HG02763 (cell line): ENCODE data around the gene FCRLA.

Source experiments
- ATAC-seq: cut with Tn5 transposase; IDR thresholded peaks from one replicate; pipeline ENCODE4 v1.9.1; 2021; ENCODE audit warnings: mild to moderate bottlenecking, moderate library complexity; ENCODE audit not compliant: unreplicated experiment

Gene FCRLA

DNA sequence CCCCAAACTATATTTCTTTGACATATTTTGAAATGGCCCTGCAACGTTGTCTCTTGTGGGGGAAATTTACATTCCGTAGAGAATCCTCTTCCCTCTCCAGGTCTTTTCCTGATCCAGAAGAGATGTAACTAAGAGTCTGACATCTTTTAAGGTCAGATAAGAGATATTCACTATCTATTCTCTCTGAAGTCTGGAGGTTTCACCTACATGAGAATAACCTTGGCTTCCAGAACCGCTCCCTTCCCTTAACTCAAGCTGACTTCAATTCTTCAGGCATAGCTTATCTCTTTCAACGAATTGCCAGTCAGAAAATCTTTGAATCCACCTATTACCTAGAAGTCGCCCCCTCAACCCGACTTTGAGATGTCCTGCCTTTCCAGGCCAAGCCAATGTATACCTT, 24.2 kb downstream of the FCRLA start:
- ATAC-seq, result no peak

GRCh38 chr1:161731981-161732718, 25.1 kb downstream of the FCRLA start:
- ATAC-seq, result no peak

- no peak for ATAC-seq
Measured at GRCh38 chr1:161733526-161733925, 26.5 kb downstream of the FCRLA start.

GRCh38 chr1:161735837-161736236, 28.8 kb downstream of the FCRLA start:
- no peak for ATAC-seq

- no peak for ATAC-seq
Measured at GRCh38 chr1:161736335-161736969, 29.4 kb downstream of the FCRLA start.

- ATAC-seq, result no peak
Measured at GRCh38 chr1:161737625-161738024, 30.6 kb downstream of the FCRLA start.

DNA sequence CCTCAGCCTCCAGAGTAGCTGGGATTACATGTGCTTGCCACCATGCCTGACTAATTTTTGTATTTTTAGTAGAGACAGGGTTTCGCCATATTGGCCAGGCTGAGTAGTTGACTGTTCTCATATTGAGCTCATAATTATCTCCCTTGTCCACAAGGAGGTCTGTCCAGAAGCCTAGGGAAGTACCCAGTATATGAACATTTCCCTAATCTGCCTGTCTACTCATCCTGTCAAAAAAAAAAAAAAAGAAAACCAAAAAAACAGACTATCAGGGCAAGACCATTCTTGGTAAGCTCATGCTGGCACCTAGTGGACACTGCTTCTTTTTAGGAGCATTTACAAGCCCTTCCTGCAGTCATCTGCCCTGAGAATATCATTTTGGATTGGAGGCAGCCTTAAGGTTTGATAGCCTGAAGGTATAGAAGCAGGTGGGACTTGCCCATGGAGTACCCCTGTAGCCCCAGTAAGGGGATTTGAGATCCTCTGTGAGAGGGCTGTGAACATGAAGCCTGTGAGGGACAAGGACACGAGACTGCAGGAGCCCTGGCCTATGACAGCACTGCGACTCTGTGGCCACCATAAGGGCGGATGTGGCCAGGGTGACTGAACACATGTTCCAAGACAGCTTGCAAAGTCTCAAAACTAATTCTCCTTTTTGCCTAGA, 31.7 kb downstream of the FCRLA start:
- peak; percentile 59 for ATAC-seq

DNA sequence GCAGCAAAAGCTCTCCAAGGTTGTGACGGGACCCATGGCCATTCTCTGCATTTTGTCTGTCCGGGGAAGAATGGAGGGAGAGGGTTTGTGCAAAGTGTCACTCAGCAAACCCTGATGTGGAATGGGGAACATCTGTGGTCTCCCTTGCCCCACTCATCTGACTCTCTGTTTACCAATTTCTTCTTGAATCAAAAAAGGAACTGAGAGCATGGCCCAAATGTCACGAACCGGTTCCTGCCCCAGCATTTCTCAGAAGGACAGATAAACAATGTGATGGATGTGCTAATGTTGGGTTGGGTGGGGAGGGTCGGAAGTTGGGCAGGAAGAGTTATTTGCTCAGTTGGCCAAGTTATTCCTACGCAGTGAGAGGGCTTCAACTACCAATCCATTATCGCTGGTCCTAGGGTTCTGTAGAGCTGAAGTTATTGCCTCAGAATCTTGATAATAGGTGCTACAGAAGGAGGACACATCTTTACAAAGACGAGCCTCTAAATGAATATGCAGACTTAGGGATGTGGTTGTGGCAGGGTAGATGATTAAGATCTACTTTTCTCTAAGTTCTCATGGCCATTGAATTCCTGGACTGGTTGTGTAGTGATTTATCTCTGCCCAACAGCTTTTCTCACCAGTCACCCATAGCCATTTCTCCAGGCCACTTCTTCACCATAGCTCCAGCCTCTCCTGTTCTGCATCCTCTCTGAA, 33.0 kb downstream of the FCRLA start:
- ATAC-seq, result no peak

DNA sequence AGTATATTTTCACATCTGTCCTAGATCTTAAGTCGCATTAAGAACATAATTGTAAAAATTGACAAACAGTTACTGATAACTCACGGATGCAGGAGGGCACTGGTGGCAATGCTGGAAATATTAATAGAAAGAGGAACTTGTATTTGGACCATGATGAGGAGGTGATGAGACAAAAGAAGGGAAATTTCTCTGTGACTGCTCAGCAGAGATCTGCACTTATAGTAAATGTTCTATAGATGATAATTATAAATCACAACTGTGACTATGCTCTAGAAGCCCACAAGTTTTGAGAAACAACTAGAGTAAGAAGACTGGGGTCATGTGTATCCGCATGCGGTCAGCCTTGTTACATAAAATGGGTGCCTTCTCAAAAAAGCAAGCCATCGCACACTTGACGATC, 33.9 kb downstream of the FCRLA start:
- no peak for ATAC-seq

DNA sequence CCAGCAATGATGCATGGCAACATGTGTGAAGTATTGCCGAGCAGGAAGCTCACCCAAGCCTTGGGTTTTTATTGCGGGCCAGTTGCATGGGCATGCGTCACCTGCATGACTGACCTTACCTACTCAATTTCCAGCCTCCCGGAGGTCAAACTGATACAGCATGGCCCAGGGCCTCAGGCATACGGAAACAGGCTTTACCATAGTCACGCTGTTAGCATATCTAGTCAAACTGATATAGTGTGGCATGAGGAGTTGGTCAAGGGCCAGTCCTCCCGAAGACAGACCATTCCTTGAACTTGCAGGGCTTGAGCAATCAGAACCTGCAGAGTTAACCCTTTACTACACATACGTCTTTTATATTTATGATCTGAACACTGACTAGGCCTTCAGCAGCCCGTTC, 36.2 kb downstream of the FCRLA start:
- ATAC-seq, result no peak

GRCh38 chr1:161747801-161748200, 40.8 kb downstream of the FCRLA start:
- no peak for ATAC-seq

GRCh38 chr1:161749509-161750407, 42.7 kb downstream of the FCRLA start, which contains the start of gene DUSP12:
Gene DUSP12 (plus strand): TSS chr1:161749786. CDS start chr1:161749802, 16 bp downstream.
- ATAC-seq, result peak; percentile 98

DNA sequence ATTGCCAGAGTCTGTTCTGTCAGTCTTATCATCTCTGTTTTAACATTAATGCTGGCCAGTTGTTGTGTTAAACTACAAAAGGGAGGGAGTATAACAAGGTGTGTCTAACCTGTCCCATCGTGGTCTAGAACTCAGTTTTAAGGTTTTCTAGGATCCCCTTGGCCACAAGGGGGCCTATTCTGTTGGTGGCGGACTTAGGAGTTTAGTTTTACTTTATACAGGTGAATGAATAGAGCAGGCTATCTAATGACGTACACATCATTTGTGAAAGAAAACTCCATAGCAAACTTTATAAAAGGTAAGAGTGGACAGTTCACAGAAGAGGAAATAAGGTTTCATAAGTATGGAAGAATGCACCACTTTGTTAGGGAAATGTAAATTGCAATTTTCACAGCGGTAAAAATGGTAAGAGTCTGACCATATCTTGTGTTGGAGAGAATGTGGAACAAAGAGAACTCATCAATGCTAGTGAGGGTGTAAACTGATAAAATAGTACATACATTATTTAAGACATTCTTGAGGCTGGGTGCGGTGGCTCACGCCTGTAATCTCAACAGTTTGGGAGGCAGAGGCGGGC, 56.6 kb downstream of the FCRLA start:
- ATAC-seq, result no peak
